ENCODE data around the gene LRRTM3.

- TF ChIP-seq, protein P1, sequence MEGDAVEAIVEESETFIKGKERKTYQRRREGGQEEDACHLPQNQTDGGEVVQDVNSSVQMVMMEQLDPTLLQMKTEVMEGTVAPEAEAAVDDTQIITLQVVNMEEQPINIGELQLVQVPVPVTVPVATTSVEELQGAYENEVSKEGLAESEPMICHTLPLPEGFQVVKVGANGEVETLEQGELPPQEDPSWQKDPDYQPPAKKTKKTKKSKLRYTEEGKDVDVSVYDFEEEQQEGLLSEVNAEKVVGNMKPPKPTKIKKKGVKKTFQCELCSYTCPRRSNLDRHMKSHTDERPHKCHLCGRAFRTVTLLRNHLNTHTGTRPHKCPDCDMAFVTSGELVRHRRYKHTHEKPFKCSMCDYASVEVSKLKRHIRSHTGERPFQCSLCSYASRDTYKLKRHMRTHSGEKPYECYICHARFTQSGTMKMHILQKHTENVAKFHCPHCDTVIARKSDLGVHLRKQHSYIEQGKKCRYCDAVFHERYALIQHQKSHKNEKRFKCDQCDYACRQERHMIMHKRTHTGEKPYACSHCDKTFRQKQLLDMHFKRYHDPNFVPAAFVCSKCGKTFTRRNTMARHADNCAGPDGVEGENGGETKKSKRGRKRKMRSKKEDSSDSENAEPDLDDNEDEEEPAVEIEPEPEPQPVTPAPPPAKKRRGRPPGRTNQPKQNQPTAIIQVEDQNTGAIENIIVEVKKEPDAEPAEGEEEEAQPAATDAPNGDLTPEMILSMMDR (conservative IDR thresholded peaks at IDR 0.05; ENCODE audit: low read depth in 2 of 2): no peak
- TF ChIP-seq EZH2 (IDR thresholded peaks at IDR 0.05; ENCODE audit: low read depth, unreplicated experiment): no peak
- TF ChIP-seq, protein P2, sequence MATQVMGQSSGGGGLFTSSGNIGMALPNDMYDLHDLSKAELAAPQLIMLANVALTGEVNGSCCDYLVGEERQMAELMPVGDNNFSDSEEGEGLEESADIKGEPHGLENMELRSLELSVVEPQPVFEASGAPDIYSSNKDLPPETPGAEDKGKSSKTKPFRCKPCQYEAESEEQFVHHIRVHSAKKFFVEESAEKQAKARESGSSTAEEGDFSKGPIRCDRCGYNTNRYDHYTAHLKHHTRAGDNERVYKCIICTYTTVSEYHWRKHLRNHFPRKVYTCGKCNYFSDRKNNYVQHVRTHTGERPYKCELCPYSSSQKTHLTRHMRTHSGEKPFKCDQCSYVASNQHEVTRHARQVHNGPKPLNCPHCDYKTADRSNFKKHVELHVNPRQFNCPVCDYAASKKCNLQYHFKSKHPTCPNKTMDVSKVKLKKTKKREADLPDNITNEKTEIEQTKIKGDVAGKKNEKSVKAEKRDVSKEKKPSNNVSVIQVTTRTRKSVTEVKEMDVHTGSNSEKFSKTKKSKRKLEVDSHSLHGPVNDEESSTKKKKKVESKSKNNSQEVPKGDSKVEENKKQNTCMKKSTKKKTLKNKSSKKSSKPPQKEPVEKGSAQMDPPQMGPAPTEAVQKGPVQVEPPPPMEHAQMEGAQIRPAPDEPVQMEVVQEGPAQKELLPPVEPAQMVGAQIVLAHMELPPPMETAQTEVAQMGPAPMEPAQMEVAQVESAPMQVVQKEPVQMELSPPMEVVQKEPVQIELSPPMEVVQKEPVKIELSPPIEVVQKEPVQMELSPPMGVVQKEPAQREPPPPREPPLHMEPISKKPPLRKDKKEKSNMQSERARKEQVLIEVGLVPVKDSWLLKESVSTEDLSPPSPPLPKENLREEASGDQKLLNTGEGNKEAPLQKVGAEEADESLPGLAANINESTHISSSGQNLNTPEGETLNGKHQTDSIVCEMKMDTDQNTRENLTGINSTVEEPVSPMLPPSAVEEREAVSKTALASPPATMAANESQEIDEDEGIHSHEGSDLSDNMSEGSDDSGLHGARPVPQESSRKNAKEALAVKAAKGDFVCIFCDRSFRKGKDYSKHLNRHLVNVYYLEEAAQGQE (IDR thresholded peaks at IDR 0.05; ENCODE audit: unreplicated experiment): no peak
- TF ChIP-seq POLR2AphosphoS5 (IDR thresholded peaks at IDR 0.05; ENCODE audit: low read depth): no peak
- no peak for TF ChIP-seq EZH2phosphoT487 (IDR thresholded peaks at IDR 0.05; ENCODE audit: unreplicated experiment)
- TF ChIP-seq CREB1 (CRISPR knock-in tag; IDR thresholded peaks at IDR 0.05; ENCODE audit: low read depth): no peak
- no peak for TF ChIP-seq STAT1 (IDR thresholded peaks at IDR 0.05; ENCODE audit: unreplicated experiment)
- TF ChIP-seq, protein P3, sequence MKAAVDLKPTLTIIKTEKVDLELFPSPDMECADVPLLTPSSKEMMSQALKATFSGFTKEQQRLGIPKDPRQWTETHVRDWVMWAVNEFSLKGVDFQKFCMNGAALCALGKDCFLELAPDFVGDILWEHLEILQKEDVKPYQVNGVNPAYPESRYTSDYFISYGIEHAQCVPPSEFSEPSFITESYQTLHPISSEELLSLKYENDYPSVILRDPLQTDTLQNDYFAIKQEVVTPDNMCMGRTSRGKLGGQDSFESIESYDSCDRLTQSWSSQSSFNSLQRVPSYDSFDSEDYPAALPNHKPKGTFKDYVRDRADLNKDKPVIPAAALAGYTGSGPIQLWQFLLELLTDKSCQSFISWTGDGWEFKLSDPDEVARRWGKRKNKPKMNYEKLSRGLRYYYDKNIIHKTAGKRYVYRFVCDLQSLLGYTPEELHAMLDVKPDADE (IDR thresholded peaks at IDR 0.05): no peak
- no peak for TF ChIP-seq JUNB (IDR thresholded peaks at IDR 0.05; ENCODE audit: unreplicated experiment)
- TF ChIP-seq ZNF114 (CRISPR knock-in tag; IDR thresholded peaks at IDR 0.05): no peak
- no peak for TF ChIP-seq NANOG (IDR thresholded peaks at IDR 0.05; ENCODE audit: borderline replicate concordance)
Measured at GRCh38 chr10:67050415-67050814, 124.6 kb downstream of the LRRTM3 start.
